ENCODE results near the gene AMZ1.

AMZ1 gene

DNA sequence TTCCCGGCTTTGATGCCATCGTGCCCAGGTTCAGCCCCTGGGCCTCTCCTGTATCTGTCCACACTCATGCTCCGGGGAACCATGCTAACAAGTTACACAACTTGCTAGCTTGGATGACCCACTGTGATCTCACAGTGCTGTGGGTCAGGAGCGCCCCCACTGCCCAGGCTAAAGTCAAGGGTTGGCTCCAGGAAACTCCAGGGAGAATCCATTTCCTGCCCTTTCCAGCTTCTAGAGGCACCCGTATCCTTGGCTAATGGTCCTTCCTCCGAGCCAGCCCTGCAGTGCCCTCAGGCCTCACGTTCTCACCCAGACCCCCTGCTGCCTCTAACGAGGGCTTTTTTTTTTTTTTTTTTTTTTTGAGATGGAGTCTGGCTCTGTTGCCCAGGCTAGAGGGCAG lies 19.5 kb downstream of the AMZ1 start:
- CTCF ChIA-PET, result interaction anchor here (0.6 kb wide), 1 partner anchor 83 kb away, joined by 3 read pairs; no protein-coding TSS in a partner anchor

DNA sequence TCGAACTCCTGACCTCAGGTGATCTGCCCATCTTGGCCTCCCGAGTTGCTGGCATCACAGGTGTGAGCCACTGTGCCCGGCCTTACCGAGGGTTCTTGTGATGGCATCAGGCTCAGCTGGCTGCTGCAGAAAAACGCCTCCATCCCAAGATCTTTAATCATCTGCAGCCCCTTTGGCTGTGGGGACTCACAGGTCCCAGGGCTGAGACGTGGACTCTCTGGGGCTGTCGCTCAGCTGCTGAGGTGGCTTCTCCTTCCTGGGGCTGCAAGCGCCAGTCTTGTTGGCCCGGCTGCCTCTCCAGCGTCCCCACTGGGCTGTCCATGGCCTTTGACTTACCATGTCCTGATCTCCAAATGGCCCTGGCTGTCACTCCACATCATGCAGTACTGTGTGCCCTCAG lies 20.0 kb downstream of the AMZ1 start:
- ChIA-PET CTCF (interaction anchor here (0.6 kb wide), 1 partner anchor 84 kb away, joined by 3 read pairs; no protein-coding TSS in a partner anchor), POLR2A (ENCODE audit: low non-redundant PET) (no interaction called here)
- H3K27ac ChIP-seq, result no peak overlapping the region
- DNase-seq (ENCODE audit: low spot score), result no peak
- TF ChIP-seq, protein P1, sequence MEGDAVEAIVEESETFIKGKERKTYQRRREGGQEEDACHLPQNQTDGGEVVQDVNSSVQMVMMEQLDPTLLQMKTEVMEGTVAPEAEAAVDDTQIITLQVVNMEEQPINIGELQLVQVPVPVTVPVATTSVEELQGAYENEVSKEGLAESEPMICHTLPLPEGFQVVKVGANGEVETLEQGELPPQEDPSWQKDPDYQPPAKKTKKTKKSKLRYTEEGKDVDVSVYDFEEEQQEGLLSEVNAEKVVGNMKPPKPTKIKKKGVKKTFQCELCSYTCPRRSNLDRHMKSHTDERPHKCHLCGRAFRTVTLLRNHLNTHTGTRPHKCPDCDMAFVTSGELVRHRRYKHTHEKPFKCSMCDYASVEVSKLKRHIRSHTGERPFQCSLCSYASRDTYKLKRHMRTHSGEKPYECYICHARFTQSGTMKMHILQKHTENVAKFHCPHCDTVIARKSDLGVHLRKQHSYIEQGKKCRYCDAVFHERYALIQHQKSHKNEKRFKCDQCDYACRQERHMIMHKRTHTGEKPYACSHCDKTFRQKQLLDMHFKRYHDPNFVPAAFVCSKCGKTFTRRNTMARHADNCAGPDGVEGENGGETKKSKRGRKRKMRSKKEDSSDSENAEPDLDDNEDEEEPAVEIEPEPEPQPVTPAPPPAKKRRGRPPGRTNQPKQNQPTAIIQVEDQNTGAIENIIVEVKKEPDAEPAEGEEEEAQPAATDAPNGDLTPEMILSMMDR (conservative IDR thresholded peaks at IDR 0.05; ENCODE audit: low read depth), result no peak

More for the DNA sequence above, 19.5 kb downstream of the AMZ1 start:
- no peak for DNase-seq (ENCODE audit: low spot score)
- POLR2A ChIA-PET (ENCODE audit: low non-redundant PET), result no interaction called here
- TF ChIP-seq, protein P1 (conservative IDR thresholded peaks at IDR 0.05; ENCODE audit: low read depth), result no peak
- no peak overlapping the region for H3K27ac ChIP-seq

DNA sequence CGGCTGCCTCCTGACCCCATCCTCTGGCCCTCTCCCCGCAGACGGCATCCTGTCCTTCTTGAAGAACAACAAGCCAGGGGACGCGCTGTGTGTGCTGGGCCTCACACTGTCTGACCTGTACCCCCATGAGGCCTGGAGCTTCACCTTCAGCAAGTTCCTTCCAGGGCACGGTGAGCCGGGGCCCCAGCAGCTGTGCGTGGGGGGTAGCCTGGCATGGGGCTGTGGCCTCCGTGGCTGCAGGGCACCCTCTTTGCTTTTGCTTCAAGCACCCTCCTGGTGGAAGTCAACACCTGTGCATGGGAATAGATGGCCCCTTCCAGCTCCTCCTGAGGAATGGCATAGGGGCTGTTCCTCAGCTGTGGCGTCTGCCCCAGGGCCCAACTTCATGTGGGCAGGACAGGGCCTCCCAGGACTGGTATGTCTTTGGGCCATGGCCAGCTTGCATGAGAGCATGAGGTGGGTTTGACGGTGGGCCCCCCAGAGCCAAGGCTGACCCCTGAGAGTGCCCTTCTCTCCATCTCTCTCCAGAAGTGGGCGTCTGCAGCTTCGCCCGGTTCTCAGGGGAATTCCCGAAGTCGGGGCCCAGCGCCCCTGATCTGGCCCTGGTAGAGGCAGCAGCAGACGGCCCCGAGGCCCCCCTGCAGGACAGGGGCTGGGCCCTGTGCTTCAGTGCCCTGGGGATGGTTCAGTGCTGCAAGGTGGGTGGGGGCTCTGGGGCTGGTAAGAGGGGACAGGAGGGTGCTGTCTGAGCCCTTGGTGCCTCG lies 20.7 kb downstream of the AMZ1 start:
- ChIA-PET CTCF (interaction anchor here (0.5 to 2.4 kb wide), 5 partner anchors 10 to 1276 kb away, joined by 3 to 12 read pairs (median 7); no protein-coding TSS in a partner anchor), POLR2A (ENCODE audit: low non-redundant PET) (no interaction called here)
- DNase-seq (ENCODE audit: low spot score), result no peak
- TF ChIP-seq, protein P1 (conservative IDR thresholded peaks at IDR 0.05; ENCODE audit: low read depth), result no peak
- no peak overlapping the region for H3K27ac ChIP-seq

DNA sequence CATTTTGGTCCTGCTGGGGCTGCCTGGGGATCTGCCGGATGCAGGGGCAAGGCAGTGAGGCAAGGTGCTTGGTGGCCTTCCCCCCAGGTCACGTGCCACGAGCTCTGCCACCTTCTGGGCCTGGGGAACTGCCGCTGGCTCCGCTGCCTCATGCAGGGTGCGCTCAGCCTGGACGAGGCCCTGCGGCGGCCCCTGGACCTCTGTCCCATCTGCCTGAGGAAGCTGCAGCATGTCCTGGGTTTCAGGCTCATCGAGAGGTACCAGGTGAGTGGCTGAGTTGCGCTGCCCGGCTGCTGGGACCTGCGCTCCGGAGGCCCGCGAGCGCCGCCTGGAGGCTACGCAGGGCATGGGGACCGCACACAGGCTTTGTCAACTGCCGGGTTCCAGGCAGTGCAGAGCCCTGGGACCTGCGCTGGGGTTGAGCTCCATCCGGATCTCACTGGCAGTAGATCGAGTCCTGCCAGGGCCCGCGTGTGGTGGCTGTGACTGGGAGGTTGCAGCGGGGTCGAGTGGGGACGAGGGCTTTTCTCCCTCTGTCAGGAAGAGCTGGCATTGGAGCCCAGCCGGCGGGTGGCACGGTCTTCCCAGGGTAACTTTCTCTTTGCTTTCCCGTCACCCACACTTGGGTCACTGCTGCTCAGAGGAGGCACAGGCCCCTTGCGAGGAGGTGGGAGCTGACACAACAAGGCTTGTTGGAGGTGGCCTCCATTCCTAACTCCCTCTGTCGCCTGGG lies 21.7 kb downstream of the AMZ1 start:
- TF ChIP-seq, protein P1 (conservative IDR thresholded peaks at IDR 0.05; ENCODE audit: low read depth), result peak; percentile 94
- CTCF ChIA-PET, result interaction anchor here (0.5 to 2.4 kb wide), 11 partner anchors 9 to 1275 kb away, joined by 3 to 12 read pairs (median 5); no protein-coding TSS in a partner anchor
- no peak overlapping the region for H3K27ac ChIP-seq
- POLR2A ChIA-PET (ENCODE audit: low non-redundant PET), result no interaction called here
- DNase-seq (ENCODE audit: low spot score), result peak; percentile 50

DNA sequence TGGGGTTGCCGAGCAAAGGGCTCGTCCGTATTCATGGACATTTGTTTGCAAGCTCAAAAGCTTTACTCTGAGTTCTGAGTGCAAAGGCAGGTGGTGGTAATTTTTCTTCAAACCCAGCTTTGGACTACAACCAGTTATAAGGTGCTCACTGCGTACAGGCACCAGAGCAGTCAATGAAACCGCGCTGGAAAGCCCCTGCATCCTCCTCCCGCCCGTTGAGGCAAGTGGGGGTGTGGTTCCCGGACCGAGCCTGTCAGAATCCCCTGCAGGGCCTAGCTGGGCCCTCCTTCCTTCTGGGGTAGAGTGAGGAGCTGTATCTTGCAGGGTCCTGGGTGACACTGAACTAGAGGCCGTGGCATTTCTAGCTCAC lies 22.3 kb downstream of the AMZ1 start:
- DNase-seq (ENCODE audit: low spot score), result no peak
- TF ChIP-seq, protein P1 (conservative IDR thresholded peaks at IDR 0.05; ENCODE audit: low read depth), result no peak
- ChIA-PET POLR2A (ENCODE audit: low non-redundant PET) (no interaction called here), CTCF (interaction anchor here (0.5 to 2.4 kb wide), 12 partner anchors 8 to 284 kb away, joined by 3 to 12 read pairs (median 5); no protein-coding TSS in a partner anchor)
- no peak overlapping the region for H3K27ac ChIP-seq

DNA sequence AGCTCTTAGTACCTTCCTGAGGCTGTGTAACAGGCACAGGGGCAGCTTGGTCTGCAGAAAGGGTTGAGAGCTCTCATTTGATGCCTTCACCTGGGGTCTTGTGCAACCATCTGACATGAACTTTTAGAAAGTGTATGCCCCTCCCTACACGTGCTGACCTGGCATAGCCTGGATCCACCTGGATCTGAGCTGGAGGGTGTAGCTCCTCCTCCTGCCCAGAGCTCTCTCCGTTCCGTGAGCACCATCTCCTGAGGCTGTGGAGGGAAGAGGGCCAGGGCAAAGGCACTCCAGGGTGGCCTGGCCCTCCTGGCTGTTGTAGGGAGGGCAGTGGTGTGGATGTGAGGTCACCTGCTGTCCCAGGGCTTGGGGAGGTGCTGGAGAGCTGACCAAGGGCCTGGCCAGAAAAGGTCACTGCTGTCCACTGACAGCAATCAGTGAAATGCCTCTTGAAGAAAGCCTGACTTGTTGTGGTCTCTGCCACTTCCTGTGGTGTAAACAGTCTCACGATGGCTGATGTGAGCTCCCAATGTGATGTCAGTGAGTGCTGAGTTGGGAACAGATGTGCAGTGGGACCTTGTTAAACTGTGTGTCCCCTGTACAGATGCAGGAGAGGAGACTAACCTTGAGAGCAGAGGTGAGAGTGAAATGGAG lies 23.0 kb downstream of the AMZ1 start:
- POLR2A ChIA-PET (ENCODE audit: low non-redundant PET), result no interaction called here
- H3K27ac ChIP-seq, result no peak overlapping the region
- TF ChIP-seq, protein P1 (conservative IDR thresholded peaks at IDR 0.05; ENCODE audit: low read depth), result no peak
- DNase-seq (ENCODE audit: low spot score), result no peak
- CTCF ChIA-PET, result interaction anchor here (0.5 to 2.4 kb wide), 5 partner anchors 8 to 264 kb away, joined by 3 to 7 read pairs (median 5); no protein-coding TSS in a partner anchor

All from RWPE1 (cell line).